CD4-positive, alpha-beta T cell treated with Interleukin-4 for 4 hours (primary cell): ENCODE results near the gene RALB.
"Not testable (repeated sequence)": the region's sequence is repeated elsewhere in the genome, so short reads cannot be mapped to it uniquely, and the experiment has no call there.

ENCODE experiments used
- DNase-seq: peaks from one replicate; pipeline ENCODE4 v3.0.0-alpha.2; 2020

The RALB gene

GRCh38 chr2:120224735-120225548, 27.7 kb upstream of the RALB start:
- no peak for DNase-seq

DNA sequence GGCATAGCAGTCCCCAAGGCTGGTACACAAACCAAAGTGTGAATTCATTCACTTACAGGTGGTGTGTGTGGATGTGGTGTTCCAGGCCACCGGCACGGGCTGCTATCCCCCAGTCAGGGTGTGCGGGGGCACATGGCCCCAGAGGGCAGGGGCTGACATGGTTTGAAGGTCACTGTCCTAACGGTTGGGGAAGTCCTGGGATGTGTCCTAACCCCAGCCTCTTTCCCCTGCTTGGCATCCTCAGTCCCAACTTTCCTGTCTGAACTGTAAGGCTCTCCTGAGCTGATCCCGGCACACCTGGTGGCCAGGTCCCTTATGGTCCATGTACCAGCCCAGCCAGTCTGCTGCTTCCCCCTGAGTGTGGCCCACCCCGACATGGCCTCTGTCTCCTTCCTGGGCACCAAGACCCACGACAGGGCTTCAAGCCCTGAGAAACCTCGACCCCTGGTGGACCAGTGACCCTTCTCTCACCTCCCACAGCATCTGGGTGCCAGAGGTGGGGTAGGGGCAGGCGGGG, 27.0 kb upstream of the RALB start:
- no peak for DNase-seq

GRCh38 chr2:120226316-120226715, 26.3 kb upstream of the RALB start:
- DNase-seq, result no peak

- DNase-seq, result no peak
Observed at GRCh38 chr2:120227111-120227991, 25.3 kb upstream of the RALB start.

- DNase-seq, result no peak
Observed at GRCh38 chr2:120228503-120228902, 24.1 kb upstream of the RALB start.

GRCh38 chr2:120229341-120229740, 23.3 kb upstream of the RALB start:
- DNase-seq, result no peak

- no peak for DNase-seq
Observed at GRCh38 chr2:120230515-120231471, 21.9 kb upstream of the RALB start.

DNA sequence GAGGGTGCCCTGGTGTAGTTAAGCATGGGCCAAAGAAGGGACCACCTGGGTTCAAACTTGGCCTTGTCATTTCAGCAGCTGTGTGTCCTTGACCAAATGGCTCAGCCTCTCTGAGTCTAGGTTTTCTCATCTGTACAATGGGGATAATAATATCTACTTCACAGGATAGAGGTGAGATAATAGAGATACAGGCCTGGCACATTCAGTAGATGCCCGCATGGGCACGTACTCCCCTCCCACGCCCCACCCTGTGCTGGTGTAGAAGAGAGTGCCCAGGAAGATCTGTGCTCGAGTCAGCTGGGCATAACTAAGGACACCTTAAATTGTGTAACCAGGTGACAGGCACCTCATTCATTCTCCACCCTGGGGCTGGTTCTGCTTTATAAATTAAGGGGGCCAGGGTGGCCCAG, 21.1 kb upstream of the RALB start:
- peak; percentile 25 for DNase-seq

DNA sequence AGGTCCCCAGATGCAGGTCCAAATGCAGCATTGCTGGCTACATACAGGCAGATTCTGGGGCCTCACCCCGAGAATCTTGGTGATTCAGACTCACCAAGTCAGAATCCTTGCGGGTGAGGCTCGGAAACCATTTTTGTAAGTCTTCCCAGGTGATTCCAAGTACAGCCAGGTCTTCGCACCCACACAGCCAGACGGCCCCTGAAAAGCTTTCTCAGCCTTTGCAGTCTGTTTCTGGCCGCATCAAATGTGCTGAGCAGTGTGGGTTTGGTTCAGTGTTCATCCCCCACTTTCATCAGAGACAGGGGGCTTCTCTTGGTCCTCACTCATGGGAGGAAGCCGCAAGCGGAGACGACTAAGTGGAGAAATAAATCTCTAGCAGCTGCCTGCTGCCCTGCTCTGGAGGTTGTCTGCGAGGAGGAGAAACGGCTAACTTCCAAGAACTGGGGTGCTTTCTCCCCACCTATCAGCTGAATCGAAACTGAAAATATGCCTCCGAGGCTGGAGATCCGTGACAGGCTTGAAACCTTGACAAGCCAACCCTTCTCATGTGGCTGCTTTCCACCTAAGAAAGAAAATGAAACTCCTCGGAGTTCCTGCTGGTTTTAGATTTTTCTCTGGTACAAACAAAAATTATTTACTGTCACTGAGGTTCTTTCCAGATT, 20.5 kb upstream of the RALB start:
- peak; percentile 81 for DNase-seq

GRCh38 chr2:120233292-120233691, 19.4 kb upstream of the RALB start:
- DNase-seq, result no peak

- not testable (repeated sequence) for DNase-seq
Observed at GRCh38 chr2:120235158-120235557, 17.5 kb upstream of the RALB start.

- DNase-seq, result no peak
Observed at GRCh38 chr2:120235681-120236080, 17.0 kb upstream of the RALB start.

- DNase-seq, result no peak
Observed at GRCh38 chr2:120236316-120236715, 16.3 kb upstream of the RALB start.

DNA sequence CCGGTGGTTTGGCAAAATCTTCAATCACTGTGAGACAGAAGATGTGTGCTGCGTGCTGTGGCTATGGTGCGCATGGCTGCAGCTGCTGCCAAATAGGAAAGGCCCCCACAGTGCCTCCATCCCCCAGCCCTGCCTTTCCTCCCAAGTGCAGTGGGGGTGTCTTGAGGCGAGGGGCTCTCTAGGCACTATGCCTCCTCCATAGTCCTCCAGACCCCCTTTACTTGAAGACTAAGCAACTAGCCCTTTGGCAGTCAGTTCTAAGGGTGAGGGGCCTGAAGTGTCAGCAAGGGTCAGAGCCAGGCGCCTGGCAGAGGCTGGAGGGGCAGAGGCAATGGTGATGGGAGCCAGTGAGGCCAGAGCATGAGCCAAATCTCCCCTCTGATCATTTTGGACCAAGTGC, 15.9 kb upstream of the RALB start:
- DNase-seq, result no peak

GRCh38 chr2:120237491-120237902, 15.2 kb upstream of the RALB start:
- DNase-seq, result no peak

- DNase-seq, result no peak
Observed at GRCh38 chr2:120238728-120239487, 13.7 kb upstream of the RALB start.

GRCh38 chr2:120239488-120240287, 13.0 kb upstream of the RALB start:
- DNase-seq, result no peak

GRCh38 chr2:120240901-120241429, 11.7 kb upstream of the RALB start:
- no peak for DNase-seq

GRCh38 chr2:120241684-120242083, 11.0 kb upstream of the RALB start:
- no peak for DNase-seq

DNA sequence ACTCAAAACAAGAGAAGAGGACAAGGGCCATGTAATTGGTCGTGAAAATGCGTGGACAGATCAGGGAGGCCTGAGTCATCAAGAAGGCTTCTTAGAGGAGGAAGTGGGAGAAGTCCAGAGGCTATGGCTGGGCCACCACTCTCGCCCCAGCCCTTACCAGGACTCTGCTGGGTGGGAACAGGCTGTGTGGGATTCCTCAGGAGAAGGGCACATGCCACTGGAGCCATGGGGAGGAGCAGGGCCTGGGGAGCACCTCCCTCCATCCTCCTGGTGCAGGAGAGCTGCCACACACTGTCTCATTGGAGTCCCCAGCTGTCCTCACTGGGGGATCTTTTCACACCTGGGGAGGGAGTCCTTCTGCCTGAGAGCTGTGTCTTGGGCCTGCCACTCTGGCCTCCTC, 9.4 kb upstream of the RALB start:
- no peak for DNase-seq
